Transverse colon (tissue), 4 donors: ENCODE results near the gene CD96. TPM values are rescaled to one million over a fixed set of nuclear protein-coding genes. Genes with fewer than 3 reads are reported as not detected.

Experiments used
- DNase-seq: peaks from one replicate; pipeline ENCODE4 v3.0.0-alpha.2; 2019
- H3K27ac ChIP-seq, 4 donors: fragments of 200-600 bp; sonication (generic); 2 replicates each; pipeline ENCODE4 v1.5.1; 2016 to 2018; ENCODE audit warnings: inconsistent platforms in 4 of 4
- H3K27me3 ChIP-seq: fragments of 200-600 bp; sonication (generic); 2 replicates; pipeline ENCODE4 v1.5.1; 2017; ENCODE audit warnings: inconsistent platforms
- H3K36me3 ChIP-seq, 4 donors: fragments of 200-600 bp; sonication (generic); 2 replicates each; pipeline ENCODE4 v1.5.1; 2017 to 2019; ENCODE audit warnings: inconsistent platforms in 4 of 4
- H3K4me1 ChIP-seq, 4 donors: fragments of 200-600 bp; sonication (generic); 2 replicates each; pipeline ENCODE4 v1.5.1; 2017 to 2020; ENCODE audit warnings: inconsistent platforms in 4 of 4
- H3K4me3 ChIP-seq, 4 donors: fragments of 200-600 bp; sonication (generic); 1 replicate in 1 of 4; 2 replicates in 3 of 4; pipeline versions ENCODE4 v1.5.1 to v1.6.1; 2017 to 2019; ENCODE audit warnings: inconsistent platforms in 4 of 4
- H3K9me3 ChIP-seq, 2 donors: fragments of 200-600 bp; sonication (generic); 2 replicates each; pipeline ENCODE4 v1.5.1; 2017 to 2019; ENCODE audit warnings: inconsistent platforms in 2 of 2
- CTCF ChIP-seq, 5 experiments: fragments of 200-600 bp in 3 of 5; fragments of 450-650 bp in 2 of 5; sonication (generic) in 3 of 5; IDR thresholded peaks; 1 replicate in 2 of 5; 2 replicates in 3 of 5; pipeline ENCODE4 v1.5.1; 2016 to 2017; ENCODE audit warnings: antibody characterized with exemption in 5 of 5, inconsistent platforms in 3 of 5, mild to moderate bottlenecking in 2 of 5, moderate library complexity in 1 of 5
- EP300 ChIP-seq: sonication (generic); formaldehyde crosslinking; IDR thresholded peaks from one replicate; pipeline ENCODE4 v1.6.1; 2017; ENCODE audit warnings: antibody characterized with exemption, low read depth
- POLR2A ChIP-seq: fragments of 450-650 bp; IDR thresholded peaks from one replicate; pipeline ENCODE4 v1.6.1; 2016; ENCODE audit warnings: antibody characterized with exemption, mild to moderate bottlenecking, moderate library complexity
- POLR2AphosphoS5 ChIP-seq, 3 donors: sonication (generic); formaldehyde crosslinking; IDR thresholded peaks; one replicate each; pipeline ENCODE4 v1.6.1; 2016; ENCODE audit warnings: antibody characterized with exemption in 3 of 3
- WGBS, 2 donors: methylation state at CpG; one replicate each; pipeline ENCODE4 v1.1.5; 2018; ENCODE audit warnings: low coverage in 1 of 2; 5-methylcytosine and 5-hydroxymethylcytosine counted together
- in situ Hi-C, 4 donors: fragments of 200-750 bp; cut with MboI; loops; one replicate each; pipeline versions ENCODE4 v1.15.0 to v1.15.1; 2017; ENCODE audit warnings: low sequenced_read_pairs in 3 of 4, low pct_ligation_motif_present in 1 of 4, low pct_unique_long_range_greater_than_20kb in 1 of 4
- intact Hi-C: fragments of 100-400 bp; cut with DNase I; formaldehyde crosslinking; loops from one replicate; pipeline ENCODE4 v1.15.1; 2023; ENCODE audit warnings: low total_unique reads
- total RNA-seq, 4 donors: library from RNA; depleted of rRNA; stranded (reverse); fragments of >200 nt; gene quantifications; one replicate each; pipeline ENCODE4 v1.1.0, GENCODE V29; 2016

Gene CD96
- total RNA-seq, 4 donors from 2014 or later: 5.5 to 24.3 (median 13.0) TPM

- Histone ChIP-seq H3K9me3 (no peaks in the 10 kb centered on the region), H3K36me3 (no peaks in the 10 kb centered on the region), H3K4me3 (no peak overlapping the region), H3K4me1 (no peaks in the 10 kb centered on the region), H3K27ac (no peak overlapping the region), H3K27me3 (no peaks in the 10 kb centered on the region)
- no peak for TF ChIP-seq POLR2A
- TF ChIP-seq EP300: no peak
- 75 to 89% methylated on average over 1 of the region's 1 CpG for WGBS, 2 donors
- DNase-seq: no peak
- intact Hi-C loops: no loop called here
- in situ Hi-C loops: no loop called here
These were observed 61.7 kb downstream of the CD96 start for GRCh38 chr3:111603679-111604078.

DNA sequence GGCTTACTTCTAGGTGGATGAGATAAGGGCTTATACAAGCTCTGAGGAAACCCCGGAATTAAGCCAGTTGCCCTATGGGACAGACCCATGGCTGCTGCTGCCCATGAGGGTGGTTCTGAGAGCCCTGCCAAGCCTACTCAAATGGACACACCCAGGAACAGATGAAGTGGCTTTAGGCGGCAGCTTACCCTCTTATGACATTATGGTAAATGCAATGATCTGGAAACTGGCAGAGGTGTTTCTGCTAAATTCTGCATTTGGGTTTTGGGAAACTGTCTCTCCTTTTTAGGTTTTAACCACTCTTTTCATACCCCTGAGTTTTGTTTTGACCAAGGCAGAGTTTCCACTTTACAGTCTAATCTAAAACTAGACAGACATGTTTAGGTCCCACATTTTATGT, 62.1 kb downstream of the CD96 start:
- H3K27me3 ChIP-seq: no peaks in the 10 kb centered on the region
- 61 to 83% methylated on average over 2 of the region's 2 CpGs for WGBS, 2 donors
- H3K36me3 ChIP-seq: no peaks in the 10 kb centered on the region
- H3K9me3 ChIP-seq: no peaks in the 10 kb centered on the region
- H3K4me3 ChIP-seq: no peak overlapping the region
- H3K27ac ChIP-seq: no peak overlapping the region
- H3K4me1 ChIP-seq: no peaks in the 10 kb centered on the region
- TF ChIP-seq EP300 (no peak), POLR2AphosphoS5 (IDR thresholded peaks at IDR 0.05) (no peak), CTCF (IDR thresholded peaks at IDR 0.05) (no peak), POLR2A (no peak)
- in situ Hi-C loops (no loop called here), intact Hi-C loops (no loop called here)
- DNase-seq: no peak

GRCh38 chr3:111605018-111605417, 63.0 kb downstream of the CD96 start:
- no peaks in the 10 kb centered on the region for H3K4me1 ChIP-seq
- no peak for DNase-seq
- TF ChIP-seq POLR2AphosphoS5 (IDR thresholded peaks at IDR 0.05): no peak
- TF ChIP-seq CTCF (IDR thresholded peaks at IDR 0.05): no peak
- no peak for TF ChIP-seq POLR2A
- no peak for TF ChIP-seq EP300
- H3K9me3 ChIP-seq: no peaks in the 10 kb centered on the region
- in situ Hi-C loops (no loop called here), intact Hi-C loops (no loop called here)
- H3K27ac ChIP-seq: no peak overlapping the region
- no peak overlapping the region for H3K4me3 ChIP-seq
- H3K27me3 ChIP-seq: no peaks in the 10 kb centered on the region
- H3K36me3 ChIP-seq: no peaks in the 10 kb centered on the region

DNA sequence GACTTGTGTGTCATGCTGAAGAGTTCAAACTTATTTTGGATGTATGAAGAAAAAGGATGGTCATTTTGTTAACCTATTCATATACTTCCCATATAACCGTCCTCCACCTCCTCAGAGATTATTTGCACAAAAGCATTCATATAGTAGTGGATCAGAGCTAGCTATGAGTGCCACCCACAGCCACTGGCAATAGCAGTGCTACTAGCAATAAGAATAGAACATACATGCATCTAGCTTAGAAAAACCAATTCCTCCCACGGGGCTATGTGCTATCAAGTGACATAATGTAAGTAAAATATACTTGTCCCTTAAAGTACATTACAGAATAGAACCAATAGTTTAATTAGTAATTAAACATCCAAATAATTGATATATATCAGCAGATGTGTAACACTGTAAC, 63.5 kb downstream of the CD96 start:
- Histone ChIP-seq H3K27ac (no peak overlapping the region), H3K27me3 (no peaks in the 10 kb centered on the region), H3K36me3 (no peaks in the 10 kb centered on the region), H3K4me1 (no peaks in the 10 kb centered on the region), H3K9me3 (no peaks in the 10 kb centered on the region), H3K4me3 (no peak overlapping the region)
- intact Hi-C loops: no loop called here
- TF ChIP-seq CTCF (IDR thresholded peaks at IDR 0.05): no peak
- no peak for TF ChIP-seq POLR2AphosphoS5 (IDR thresholded peaks at IDR 0.05)
- TF ChIP-seq EP300: no peak
- no peak for TF ChIP-seq POLR2A
- 54 to 77% methylated on average over 2 of the region's 2 CpGs for WGBS, 2 donors
- no peak for DNase-seq
- in situ Hi-C loops: no loop called here

DNA sequence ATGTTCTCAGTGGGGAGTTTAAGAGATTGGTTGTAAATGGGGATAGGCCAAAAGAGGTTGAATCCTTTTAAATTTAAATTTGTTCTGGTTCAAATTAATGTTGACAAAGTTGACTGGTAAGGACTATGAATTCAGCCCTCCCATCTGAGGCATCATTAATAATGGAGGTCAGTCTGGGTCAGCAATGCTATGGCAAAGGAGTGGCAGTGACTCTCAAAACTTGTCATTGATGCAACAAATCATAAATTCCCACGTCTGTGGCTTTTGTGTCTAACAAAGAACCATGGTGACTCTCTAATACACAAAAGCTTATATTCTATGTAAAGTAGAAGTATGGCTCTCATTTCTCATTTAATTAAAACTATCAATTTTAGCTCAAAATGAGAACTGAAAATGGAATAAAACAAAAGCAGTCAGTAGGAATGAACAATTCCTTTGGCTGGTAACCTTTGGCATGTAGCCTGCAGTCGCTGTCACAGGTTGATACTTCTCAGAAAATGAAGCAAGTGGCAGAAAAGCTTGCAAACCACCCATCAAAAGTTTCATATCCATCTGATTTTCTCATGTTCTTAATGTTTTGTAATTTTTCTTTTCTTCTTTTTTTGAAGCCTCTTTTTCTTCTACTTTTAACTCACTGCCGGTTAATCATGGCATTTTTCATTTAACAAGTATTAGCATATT, 65.4 kb downstream of the CD96 start:
- DNase-seq: no peak
- Histone ChIP-seq H3K4me3 (no peak overlapping the region), H3K36me3 (no peaks in the 10 kb centered on the region), H3K27me3 (no peaks in the 10 kb centered on the region), H3K4me1 (no peaks in the 10 kb centered on the region), H3K27ac (no peak overlapping the region), H3K9me3 (no peaks in the 10 kb centered on the region)
- WGBS, 2 donors: 59 to 69% methylated on average over 3 of the region's 3 CpGs
- intact Hi-C loops: no loop called here
- no peak for TF ChIP-seq CTCF (IDR thresholded peaks at IDR 0.05)
- TF ChIP-seq POLR2A: no peak
- TF ChIP-seq POLR2AphosphoS5 (IDR thresholded peaks at IDR 0.05): no peak
- no peak for TF ChIP-seq EP300
- in situ Hi-C loops: no loop called here
